GM18502 (cell line): ENCODE measurements around the gene MECR.

ENCODE experiments used
- ATAC-seq: cut with Tn5 transposase; IDR thresholded peaks from one replicate; pipeline ENCODE4 v1.9.1; 2021; ENCODE audit warnings: mild to moderate bottlenecking; ENCODE audit not compliant: unreplicated experiment, poor library complexity

Gene MECR

GRCh38 chr1:29209173-29209572 is 21.6 kb downstream of the MECR start:
- no peak for ATAC-seq

GRCh38 chr1:29208442-29208841 is 22.3 kb downstream of the MECR start:
- ATAC-seq: no peak

GRCh38 chr1:29202584-29203340 is 28.0 kb downstream of the MECR start:
- peak; percentile 76 for ATAC-seq

GRCh38 chr1:29202053-29202452 is 28.7 kb downstream of the MECR start:
- ATAC-seq: no peak

- ATAC-seq: no peak
Measured at GRCh38 chr1:29201595-29202051, 29.1 kb downstream of the MECR start.

GRCh38 chr1:29200906-29201594 is 29.7 kb downstream of the MECR start:
- ATAC-seq: no peak

- ATAC-seq: no peak
Measured at GRCh38 chr1:29197993-29198392, 32.7 kb downstream of the MECR start.

- ATAC-seq: no peak
Measured at GRCh38 chr1:29197590-29197924, 33.2 kb downstream of the MECR start.

GRCh38 chr1:29196863-29197589 is 33.7 kb downstream of the MECR start:
- no peak for ATAC-seq

- ATAC-seq: no peak
Measured at GRCh38 chr1:29195881-29196291, 34.8 kb downstream of the MECR start.

GRCh38 chr1:29193879-29194455 is 36.8 kb downstream of the MECR start:
- ATAC-seq: no peak

GRCh38 chr1:29190718-29191117 is 40.0 kb downstream of the MECR start:
- no peak for ATAC-seq

GRCh38 chr1:29186707-29187106 is 44.0 kb downstream of the MECR start:
- no peak for ATAC-seq

GRCh38 chr1:29186252-29186651 is 44.5 kb downstream of the MECR start:
- ATAC-seq: no peak

- no peak for ATAC-seq
Measured at GRCh38 chr1:29183287-29183686, 47.4 kb downstream of the MECR start.

- peak; percentile 87 for ATAC-seq
Measured at GRCh38 chr1:29181413-29182225, 49.1 kb downstream of the MECR start, which contains the start of gene SRSF4. SRSF4 (minus strand) TSS chr1:29181900; CDS start chr1:29181752, 148 bp downstream.

- peak; percentile 4 for ATAC-seq
Measured at GRCh38 chr1:29180497-29181412, 50.0 kb downstream of the MECR start.

GRCh38 chr1:29179641-29180184 is 51.0 kb downstream of the MECR start:
- no peak for ATAC-seq
